HG03045 (cell line): ENCODE data around the gene E2F8.

ENCODE experiments used
- ATAC-seq: cut with Tn5 transposase; IDR thresholded peaks from one replicate; pipeline ENCODE4 v1.9.1; 2021; ENCODE audit warnings: mild to moderate bottlenecking, moderate library complexity; ENCODE audit not compliant: unreplicated experiment

E2F8 gene

GRCh38 chr11:19187114-19187832, 53.5 kb downstream of the E2F8 start:
- ATAC-seq = no peak

GRCh38 chr11:19185516-19186052, 55.2 kb downstream of the E2F8 start:
- ATAC-seq = no peak

- ATAC-seq = no peak
These were observed 55.7 kb downstream of the E2F8 start for GRCh38 chr11:19185036-19185435.

GRCh38 chr11:19183646-19184045, 57.1 kb downstream of the E2F8 start:
- no peak for ATAC-seq

GRCh38 chr11:19181531-19182261, 59.0 kb downstream of the E2F8 start:
- no peak for ATAC-seq

- ATAC-seq = no peak
These were observed 64.0 kb downstream of the E2F8 start for GRCh38 chr11:19176629-19177186.
